ENCODE measurements around the gene TRIM44. TPM values are rescaled to one million over a fixed set of nuclear protein-coding genes. Genes with fewer than 3 reads are reported as not detected.
"Not testable (repeated sequence)": the region's sequence is repeated elsewhere in the genome, so short reads cannot be mapped to it uniquely, and the experiment has no call there.

The TRIM44 gene
- total RNA-seq, 1 donor from 2014 or later: 22.8 TPM

GRCh38 chr11:35740061-35740799 is 77.7 kb downstream of the TRIM44 start:
- no peak overlapping the region for H3K4me3 Mint-ChIP-seq (ENCODE audit: low read depth)
- no peaks in the 10 kb centered on the region for H3K27me3 Mint-ChIP-seq (ENCODE audit: low read depth)
- intact Hi-C loops (cut with micrococcal nuclease): no loop called here
- H3K4me1 Mint-ChIP-seq (ENCODE audit: low read depth): peaks cover 5% of the 10 kb centered on the region
- peaks cover 16% of the 10 kb centered on the region for H3K36me3 Mint-ChIP-seq (ENCODE audit: low read depth)
- DNase-seq (ENCODE audit: low spot score): no peak
- H3K27ac Mint-ChIP-seq: no peak overlapping the region
- H3K9me3 Mint-ChIP-seq: no peaks in the 10 kb centered on the region

GRCh38 chr11:35742707-35743454 is 80.3 kb downstream of the TRIM44 start:
- no peak overlapping the region for H3K27ac Mint-ChIP-seq
- peaks cover 5% of the 10 kb centered on the region for H3K4me1 Mint-ChIP-seq (ENCODE audit: low read depth)
- no peak overlapping the region for H3K4me3 Mint-ChIP-seq (ENCODE audit: low read depth)
- peaks cover 1% of the 10 kb centered on the region for H3K36me3 Mint-ChIP-seq (ENCODE audit: low read depth)
- H3K27me3 Mint-ChIP-seq (ENCODE audit: low read depth): no peaks in the 10 kb centered on the region
- no peak for DNase-seq (ENCODE audit: low spot score)
- no peaks in the 10 kb centered on the region for H3K9me3 Mint-ChIP-seq
- intact Hi-C loops (cut with micrococcal nuclease): no loop called here

DNA sequence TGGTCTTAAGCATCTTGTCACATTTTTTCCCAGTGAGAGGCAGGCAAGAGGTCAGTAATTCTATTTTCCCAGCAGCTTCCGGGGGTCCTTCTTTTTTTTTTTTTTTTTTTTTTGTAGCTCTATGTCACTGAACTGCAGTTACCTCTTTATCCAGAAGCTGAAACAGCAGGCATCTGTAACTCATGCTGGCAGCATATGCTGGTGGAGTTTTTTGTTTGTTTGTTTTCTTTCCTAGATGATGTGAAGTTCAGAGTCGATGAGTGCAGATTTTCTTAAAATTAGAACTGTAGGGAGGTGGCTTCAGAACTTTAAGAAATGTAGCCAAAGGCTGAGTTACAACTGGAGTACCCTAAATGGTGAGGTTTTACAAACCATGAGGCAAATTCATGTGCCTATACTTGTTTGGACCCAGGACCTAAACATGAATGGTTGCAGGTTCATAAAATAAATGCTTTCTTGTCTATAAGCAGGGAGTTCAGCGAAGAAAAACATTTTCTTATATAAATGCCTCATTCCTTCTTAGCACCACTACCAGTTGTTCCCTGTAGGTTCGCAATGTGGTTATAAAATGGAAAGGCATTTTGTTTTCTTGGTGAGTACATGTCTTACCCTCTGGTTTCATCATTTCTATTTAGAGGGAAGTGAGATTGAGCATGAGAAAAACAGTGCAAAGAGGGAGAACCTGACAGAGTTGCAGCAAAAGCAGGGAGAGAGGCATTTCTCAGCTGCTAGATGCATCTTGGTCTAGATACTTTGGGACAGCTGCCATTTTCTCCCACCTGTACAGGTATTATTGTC is 84.0 kb downstream of the TRIM44 start:
- no peaks in the 10 kb centered on the region for H3K27me3 Mint-ChIP-seq (ENCODE audit: low read depth)
- H3K4me1 Mint-ChIP-seq (ENCODE audit: low read depth): no peaks in the 10 kb centered on the region
- no peaks in the 10 kb centered on the region for H3K36me3 Mint-ChIP-seq (ENCODE audit: low read depth)
- intact Hi-C loops (cut with micrococcal nuclease): no loop called here
- no peak overlapping the region for H3K4me3 Mint-ChIP-seq (ENCODE audit: low read depth)
- no peak overlapping the region for H3K27ac Mint-ChIP-seq
- H3K9me3 Mint-ChIP-seq: no peaks in the 10 kb centered on the region
- no peak for DNase-seq (ENCODE audit: low spot score)

DNA sequence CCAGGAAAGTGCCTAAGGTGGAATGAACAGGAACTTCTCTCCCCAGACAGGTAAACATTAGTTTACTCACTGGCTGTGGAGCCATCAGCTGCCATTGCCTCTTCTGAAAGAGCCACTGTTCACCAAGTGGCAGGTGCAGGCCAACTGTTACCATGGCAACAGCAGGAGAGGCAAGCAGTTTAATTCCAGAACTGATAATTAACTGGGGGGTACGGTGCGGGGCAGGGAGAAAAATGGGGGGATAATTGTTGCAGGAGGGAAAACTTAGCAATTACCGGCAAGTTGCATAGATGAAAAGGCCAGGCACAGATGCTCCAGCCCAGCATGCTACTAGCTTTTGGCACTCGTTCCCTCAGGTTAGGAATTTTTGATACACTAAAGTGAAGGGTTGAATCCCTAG is 85.1 kb downstream of the TRIM44 start:
- H3K36me3 Mint-ChIP-seq (ENCODE audit: low read depth): no peaks in the 10 kb centered on the region
- no peaks in the 10 kb centered on the region for H3K27me3 Mint-ChIP-seq (ENCODE audit: low read depth)
- no peaks in the 10 kb centered on the region for H3K4me1 Mint-ChIP-seq (ENCODE audit: low read depth)
- H3K27ac Mint-ChIP-seq: no peak overlapping the region
- intact Hi-C loops (cut with micrococcal nuclease): no loop called here
- no peak overlapping the region for H3K4me3 Mint-ChIP-seq (ENCODE audit: low read depth)
- no peak for DNase-seq (ENCODE audit: low spot score)
- no peaks in the 10 kb centered on the region for H3K9me3 Mint-ChIP-seq

DNA sequence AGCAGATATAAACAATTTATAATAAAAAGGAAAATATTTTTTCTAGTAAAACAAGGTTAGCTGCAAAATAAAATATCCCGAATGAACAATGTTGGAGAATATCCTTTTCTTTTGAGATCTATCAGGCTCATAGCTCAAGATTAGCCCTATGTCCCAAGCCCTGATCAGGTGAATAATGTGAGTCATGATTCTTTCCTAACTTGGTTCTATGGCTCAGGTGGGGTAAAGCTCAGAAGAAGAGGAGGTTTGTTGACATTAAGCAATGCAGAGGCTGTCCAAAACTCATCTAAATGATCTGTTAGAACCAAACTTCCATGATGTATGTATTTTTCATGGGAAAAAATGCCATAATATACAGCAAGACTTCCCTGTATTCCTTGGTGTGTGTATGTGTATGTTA is 86.1 kb downstream of the TRIM44 start:
- Mint-ChIP-seq H3K4me3 (ENCODE audit: low read depth) (no peak overlapping the region), H3K36me3 (ENCODE audit: low read depth) (no peaks in the 10 kb centered on the region), H3K27ac (no peak overlapping the region), H3K4me1 (ENCODE audit: low read depth) (no peaks in the 10 kb centered on the region), H3K9me3 (no peaks in the 10 kb centered on the region), H3K27me3 (ENCODE audit: low read depth) (no peaks in the 10 kb centered on the region)
- no peak for DNase-seq (ENCODE audit: low spot score)
- intact Hi-C loops (cut with micrococcal nuclease): no loop called here

GRCh38 chr11:35750315-35750714 is 87.7 kb downstream of the TRIM44 start:
- Mint-ChIP-seq H3K27ac (no peak overlapping the region), H3K36me3 (ENCODE audit: low read depth) (no peaks in the 10 kb centered on the region), H3K27me3 (ENCODE audit: low read depth) (no peaks in the 10 kb centered on the region), H3K9me3 (peaks cover 4% of the 10 kb centered on the region), H3K4me3 (ENCODE audit: low read depth) (no peak overlapping the region), H3K4me1 (ENCODE audit: low read depth) (no peaks in the 10 kb centered on the region)
- intact Hi-C loops (cut with micrococcal nuclease): no loop called here
- DNase-seq (ENCODE audit: low spot score): no peak

DNA sequence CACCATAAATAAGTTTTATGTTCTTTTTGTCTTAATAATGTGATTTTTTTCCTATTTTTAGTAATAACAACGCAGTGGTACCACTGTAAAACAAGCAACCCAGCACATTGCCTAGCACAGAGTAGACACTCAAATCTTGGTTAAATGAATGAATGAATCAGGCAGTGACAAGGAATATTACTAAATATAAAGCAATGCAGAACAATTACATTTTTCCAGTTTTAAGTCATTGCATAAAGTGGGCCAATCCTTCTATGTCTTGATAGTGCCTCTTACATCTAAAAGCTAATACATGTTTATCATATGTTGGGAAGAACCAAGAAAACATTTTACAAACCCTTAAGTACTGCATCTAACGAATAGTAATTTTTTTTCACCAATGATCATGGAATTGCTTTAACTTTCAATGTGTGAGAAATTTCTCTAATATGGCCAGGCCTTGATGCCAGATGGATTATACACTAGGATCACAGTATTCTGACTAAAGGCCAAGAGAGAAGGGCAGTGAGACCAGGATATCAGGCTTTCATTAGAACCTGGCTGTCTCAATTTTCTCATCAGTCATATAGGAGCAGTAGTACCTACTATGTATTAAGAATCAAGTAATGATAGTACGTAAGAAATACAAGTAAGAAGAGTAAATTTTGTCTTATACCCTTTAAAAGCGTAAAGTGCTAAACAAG is 88.5 kb downstream of the TRIM44 start:
- Mint-ChIP-seq H3K27me3 (ENCODE audit: low read depth) (no peaks in the 10 kb centered on the region), H3K4me1 (ENCODE audit: low read depth) (no peaks in the 10 kb centered on the region), H3K9me3 (peaks cover 4% of the 10 kb centered on the region), H3K27ac (no peak overlapping the region), H3K4me3 (ENCODE audit: low read depth) (no peak overlapping the region), H3K36me3 (ENCODE audit: low read depth) (no peaks in the 10 kb centered on the region)
- no peak for DNase-seq (ENCODE audit: low spot score)
- intact Hi-C loops (cut with micrococcal nuclease): no loop called here

DNA sequence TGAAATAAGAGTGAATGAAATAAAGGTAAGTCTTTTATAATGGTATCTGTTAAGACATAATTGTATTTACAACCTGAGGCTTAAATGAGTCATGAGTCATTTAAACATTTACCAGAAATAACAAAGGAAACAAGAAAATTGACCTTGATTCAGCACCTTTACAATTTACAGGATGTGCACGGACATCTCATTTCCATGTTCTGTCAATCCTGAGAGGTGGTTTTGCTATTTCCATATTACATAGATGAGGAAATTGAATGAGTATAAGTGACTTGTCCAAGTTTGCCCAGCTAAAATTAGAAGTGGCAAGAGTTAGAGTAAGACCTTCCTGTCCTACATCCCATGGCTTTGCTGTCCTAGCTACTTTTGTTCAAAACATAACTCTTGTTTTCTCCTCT is 89.1 kb downstream of the TRIM44 start:
- no peak overlapping the region for H3K27ac Mint-ChIP-seq
- intact Hi-C loops (cut with micrococcal nuclease): no loop called here
- DNase-seq (ENCODE audit: low spot score): no peak
- no peaks in the 10 kb centered on the region for H3K36me3 Mint-ChIP-seq (ENCODE audit: low read depth)
- H3K4me3 Mint-ChIP-seq (ENCODE audit: low read depth): no peak overlapping the region
- H3K4me1 Mint-ChIP-seq (ENCODE audit: low read depth): no peaks in the 10 kb centered on the region
- H3K9me3 Mint-ChIP-seq: peaks cover 4% of the 10 kb centered on the region
- H3K27me3 Mint-ChIP-seq (ENCODE audit: low read depth): no peaks in the 10 kb centered on the region

- DNase-seq (ENCODE audit: low spot score): no peak
- H3K4me3 Mint-ChIP-seq (ENCODE audit: low read depth): no peak overlapping the region
- H3K27me3 Mint-ChIP-seq (ENCODE audit: low read depth): no peaks in the 10 kb centered on the region
- intact Hi-C loops (cut with micrococcal nuclease): no loop called here
- no peak overlapping the region for H3K27ac Mint-ChIP-seq
- H3K4me1 Mint-ChIP-seq (ENCODE audit: low read depth): no peaks in the 10 kb centered on the region
- H3K36me3 Mint-ChIP-seq (ENCODE audit: low read depth): no peaks in the 10 kb centered on the region
- peaks cover 4% of the 10 kb centered on the region for H3K9me3 Mint-ChIP-seq
These were observed 89.5 kb downstream of the TRIM44 start for GRCh38 chr11:35752115-35752514.

- DNase-seq (ENCODE audit: low spot score); H3K27ac Mint-ChIP-seq; H3K36me3 Mint-ChIP-seq (ENCODE audit: low read depth); H3K4me1 Mint-ChIP-seq (ENCODE audit: low read depth); H3K4me3 Mint-ChIP-seq (ENCODE audit: low read depth); H3K27me3 Mint-ChIP-seq (ENCODE audit: low read depth); H3K9me3 Mint-ChIP-seq; intact Hi-C loops (cut with micrococcal nuclease): not testable (repeated sequence)
These were observed 91.0 kb downstream of the TRIM44 start for GRCh38 chr11:35753573-35753972.

DNA sequence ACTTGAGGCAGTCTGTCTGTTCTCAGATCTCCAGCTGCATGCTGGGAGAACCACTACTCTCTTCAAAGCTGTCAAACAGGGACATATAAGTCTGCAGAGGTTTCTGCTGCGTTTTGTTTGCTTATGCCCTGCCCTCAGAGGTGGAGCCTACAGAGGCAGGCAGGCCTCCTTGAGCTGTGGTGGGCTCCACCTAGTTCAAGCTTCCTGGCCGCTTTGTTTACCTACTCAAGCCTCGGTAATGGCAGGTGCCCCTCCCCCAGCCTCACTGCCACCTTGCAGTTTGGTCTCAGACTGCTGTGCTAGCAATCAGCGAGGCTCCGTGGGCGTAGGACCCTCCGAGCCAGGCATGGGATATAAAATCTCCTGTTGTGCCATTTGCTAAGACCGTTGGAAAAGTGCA is 97.4 kb downstream of the TRIM44 start:
- H3K9me3 Mint-ChIP-seq; H3K36me3 Mint-ChIP-seq (ENCODE audit: low read depth); H3K4me3 Mint-ChIP-seq (ENCODE audit: low read depth); H3K27me3 Mint-ChIP-seq (ENCODE audit: low read depth); intact Hi-C loops (cut with micrococcal nuclease); H3K4me1 Mint-ChIP-seq (ENCODE audit: low read depth); DNase-seq (ENCODE audit: low spot score); H3K27ac Mint-ChIP-seq: not testable (repeated sequence)

- Mint-ChIP-seq H3K27ac (no peak overlapping the region), H3K36me3 (ENCODE audit: low read depth) (no peaks in the 10 kb centered on the region), H3K4me1 (ENCODE audit: low read depth) (no peaks in the 10 kb centered on the region), H3K4me3 (ENCODE audit: low read depth) (no peak overlapping the region), H3K27me3 (ENCODE audit: low read depth) (no peaks in the 10 kb centered on the region), H3K9me3 (no peaks in the 10 kb centered on the region)
- no peak for DNase-seq (ENCODE audit: low spot score)
- intact Hi-C loops (cut with micrococcal nuclease): no loop called here
These were observed 99.3 kb downstream of the TRIM44 start for GRCh38 chr11:35761899-35762298.

Measured in activated T-helper 2 cell treated with anti-CD3 and anti-CD28 coated beads, Interferon-gamma antibody, Interleukin-2, Interleukin-4, amounts not matched to agents 10 μg/mL and 5 μg/mL and 100 μg/mL, durations not matched to agents 14 hours and 24 hours and 36 hours (primary cell).